GM18517 (cell line): Measurements from ENCODE around the gene EML4.

Source experiments
- ATAC-seq: cut with Tn5 transposase; IDR thresholded peaks from one replicate; pipeline ENCODE4 v1.9.1; 2021; ENCODE audit warnings: mild to moderate bottlenecking, moderate library complexity; ENCODE audit not compliant: unreplicated experiment

The EML4 gene

GRCh38 chr2:42192652-42193566 is 23.8 kb downstream of the EML4 start:
- peak; percentile 76 for ATAC-seq

- ATAC-seq = no peak
These were observed 24.6 kb downstream of the EML4 start for GRCh38 chr2:42193722-42194187.

- no peak for ATAC-seq
These were observed 25.3 kb downstream of the EML4 start for GRCh38 chr2:42194428-42194827.

GRCh38 chr2:42195559-42195958 is 26.4 kb downstream of the EML4 start:
- no peak for ATAC-seq

GRCh38 chr2:42196070-42196402 is 26.9 kb downstream of the EML4 start:
- ATAC-seq = no peak

- no peak for ATAC-seq
These were observed 27.5 kb downstream of the EML4 start for GRCh38 chr2:42196403-42197267.

- ATAC-seq = no peak
These were observed 28.6 kb downstream of the EML4 start for GRCh38 chr2:42197792-42198191.

GRCh38 chr2:42198466-42198865 is 29.3 kb downstream of the EML4 start:
- no peak for ATAC-seq

GRCh38 chr2:42199002-42199401 is 29.8 kb downstream of the EML4 start:
- ATAC-seq = no peak

- no peak for ATAC-seq
These were observed 30.5 kb downstream of the EML4 start for GRCh38 chr2:42199626-42200025.

GRCh38 chr2:42200926-42201855 is 32.0 kb downstream of the EML4 start:
- ATAC-seq = no peak

- no peak for ATAC-seq
These were observed 33.5 kb downstream of the EML4 start for GRCh38 chr2:42202634-42203008.

- ATAC-seq = no peak
These were observed 34.6 kb downstream of the EML4 start for GRCh38 chr2:42203792-42204191.

GRCh38 chr2:42205337-42205736 is 36.2 kb downstream of the EML4 start:
- no peak for ATAC-seq

- ATAC-seq = no peak
These were observed 38.7 kb downstream of the EML4 start for GRCh38 chr2:42207826-42208225.

GRCh38 chr2:42210203-42210602 is 41.0 kb downstream of the EML4 start:
- no peak for ATAC-seq

- no peak for ATAC-seq
These were observed 42.1 kb downstream of the EML4 start for GRCh38 chr2:42211291-42211690.

GRCh38 chr2:42214669-42215068 is 45.5 kb downstream of the EML4 start:
- no peak for ATAC-seq

- no peak for ATAC-seq
These were observed 47.5 kb downstream of the EML4 start for GRCh38 chr2:42216694-42217093.

GRCh38 chr2:42217307-42217706 is 48.2 kb downstream of the EML4 start:
- ATAC-seq = no peak

GRCh38 chr2:42217914-42218313 is 48.8 kb downstream of the EML4 start:
- no peak for ATAC-seq
